ENCODE measurements around the gene DIP2C.

DNA sequence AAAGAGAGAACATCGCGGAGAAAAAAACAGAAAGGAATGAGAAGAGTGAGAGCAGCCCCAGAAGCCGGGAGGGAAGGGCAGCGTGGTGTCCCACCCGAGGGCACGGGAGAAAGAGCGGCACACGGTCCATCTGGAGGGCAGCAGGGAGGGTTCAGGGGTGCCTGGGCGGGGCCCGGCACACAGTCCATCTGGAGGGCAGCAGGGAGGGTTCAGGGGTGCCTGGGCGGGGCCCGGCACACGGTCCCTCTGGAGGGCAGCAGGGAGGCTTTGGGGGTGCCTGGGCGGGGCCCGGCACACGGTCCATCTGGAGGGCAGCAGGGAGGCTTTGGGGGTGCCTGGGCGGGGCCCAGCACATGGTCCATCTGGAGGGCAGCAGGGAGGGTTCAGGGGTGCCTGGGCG, 381.8 kb downstream of the DIP2C start:
- TF ChIP-seq, protein P1, sequence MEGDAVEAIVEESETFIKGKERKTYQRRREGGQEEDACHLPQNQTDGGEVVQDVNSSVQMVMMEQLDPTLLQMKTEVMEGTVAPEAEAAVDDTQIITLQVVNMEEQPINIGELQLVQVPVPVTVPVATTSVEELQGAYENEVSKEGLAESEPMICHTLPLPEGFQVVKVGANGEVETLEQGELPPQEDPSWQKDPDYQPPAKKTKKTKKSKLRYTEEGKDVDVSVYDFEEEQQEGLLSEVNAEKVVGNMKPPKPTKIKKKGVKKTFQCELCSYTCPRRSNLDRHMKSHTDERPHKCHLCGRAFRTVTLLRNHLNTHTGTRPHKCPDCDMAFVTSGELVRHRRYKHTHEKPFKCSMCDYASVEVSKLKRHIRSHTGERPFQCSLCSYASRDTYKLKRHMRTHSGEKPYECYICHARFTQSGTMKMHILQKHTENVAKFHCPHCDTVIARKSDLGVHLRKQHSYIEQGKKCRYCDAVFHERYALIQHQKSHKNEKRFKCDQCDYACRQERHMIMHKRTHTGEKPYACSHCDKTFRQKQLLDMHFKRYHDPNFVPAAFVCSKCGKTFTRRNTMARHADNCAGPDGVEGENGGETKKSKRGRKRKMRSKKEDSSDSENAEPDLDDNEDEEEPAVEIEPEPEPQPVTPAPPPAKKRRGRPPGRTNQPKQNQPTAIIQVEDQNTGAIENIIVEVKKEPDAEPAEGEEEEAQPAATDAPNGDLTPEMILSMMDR (conservative IDR thresholded peaks at IDR 0.05; ENCODE audit: low read length), result no peak
- TF ChIP-seq EZH2phosphoT487 (IDR thresholded peaks at IDR 0.05; ENCODE audit: borderline replicate concordance), result no peak

Measured in Loucy (cell line).